ENCODE measurements around the gene PTPRZ1.

Gene PTPRZ1

GRCh38 chr7:121901026-121901425, 28.1 kb downstream of the PTPRZ1 start:
- no peak for DNase-seq

GRCh38 chr7:121904120-121904519, 31.2 kb downstream of the PTPRZ1 start:
- no peak for DNase-seq

GRCh38 chr7:121908042-121908441, 35.1 kb downstream of the PTPRZ1 start:
- no peak for DNase-seq

- DNase-seq: no peak
Measured at GRCh38 chr7:121909716-121910345, 36.9 kb downstream of the PTPRZ1 start.

GRCh38 chr7:121913947-121914675, 41.1 kb downstream of the PTPRZ1 start:
- DNase-seq: no peak

- no peak for DNase-seq
Measured at GRCh38 chr7:121914676-121915279, 41.8 kb downstream of the PTPRZ1 start.

- no peak for DNase-seq
Measured at GRCh38 chr7:121916211-121916610, 43.2 kb downstream of the PTPRZ1 start.

- no peak for DNase-seq
Measured at GRCh38 chr7:121919986-121920385, 47.0 kb downstream of the PTPRZ1 start.

GRCh38 chr7:121924269-121925186, 51.6 kb downstream of the PTPRZ1 start:
- DNase-seq: no peak

GRCh38 chr7:121931149-121931902, 58.4 kb downstream of the PTPRZ1 start:
- DNase-seq: no peak

- no peak for DNase-seq
Measured at GRCh38 chr7:121932768-121933167, 59.8 kb downstream of the PTPRZ1 start.

GRCh38 chr7:121936951-121937623, 64.1 kb downstream of the PTPRZ1 start:
- DNase-seq: no peak

GRCh38 chr7:121938429-121938996, 65.6 kb downstream of the PTPRZ1 start:
- DNase-seq: no peak

- DNase-seq: no peak
Measured at GRCh38 chr7:121940918-121941317, 68.0 kb downstream of the PTPRZ1 start.

GRCh38 chr7:121941830-121942229, 68.9 kb downstream of the PTPRZ1 start:
- no peak for DNase-seq

- no peak for DNase-seq
Measured at GRCh38 chr7:121945066-121945465, 72.1 kb downstream of the PTPRZ1 start.

- no peak for DNase-seq
Measured at GRCh38 chr7:121945480-121946236, 72.7 kb downstream of the PTPRZ1 start.

GRCh38 chr7:121953164-121953563, 80.2 kb downstream of the PTPRZ1 start:
- no peak for DNase-seq

- no peak for DNase-seq
Measured at GRCh38 chr7:121953601-121954000, 80.6 kb downstream of the PTPRZ1 start.

- no peak for DNase-seq
Measured at GRCh38 chr7:121954803-121955202, 81.8 kb downstream of the PTPRZ1 start.

GRCh38 chr7:121957626-121958025, 84.7 kb downstream of the PTPRZ1 start:
- no peak for DNase-seq

Data from CD4-positive, alpha-beta T cell treated with Interleukin-4 for 4 hours (primary cell).